ENCODE measurements around the gene CCR3.

- TF ChIP-seq, protein P1, sequence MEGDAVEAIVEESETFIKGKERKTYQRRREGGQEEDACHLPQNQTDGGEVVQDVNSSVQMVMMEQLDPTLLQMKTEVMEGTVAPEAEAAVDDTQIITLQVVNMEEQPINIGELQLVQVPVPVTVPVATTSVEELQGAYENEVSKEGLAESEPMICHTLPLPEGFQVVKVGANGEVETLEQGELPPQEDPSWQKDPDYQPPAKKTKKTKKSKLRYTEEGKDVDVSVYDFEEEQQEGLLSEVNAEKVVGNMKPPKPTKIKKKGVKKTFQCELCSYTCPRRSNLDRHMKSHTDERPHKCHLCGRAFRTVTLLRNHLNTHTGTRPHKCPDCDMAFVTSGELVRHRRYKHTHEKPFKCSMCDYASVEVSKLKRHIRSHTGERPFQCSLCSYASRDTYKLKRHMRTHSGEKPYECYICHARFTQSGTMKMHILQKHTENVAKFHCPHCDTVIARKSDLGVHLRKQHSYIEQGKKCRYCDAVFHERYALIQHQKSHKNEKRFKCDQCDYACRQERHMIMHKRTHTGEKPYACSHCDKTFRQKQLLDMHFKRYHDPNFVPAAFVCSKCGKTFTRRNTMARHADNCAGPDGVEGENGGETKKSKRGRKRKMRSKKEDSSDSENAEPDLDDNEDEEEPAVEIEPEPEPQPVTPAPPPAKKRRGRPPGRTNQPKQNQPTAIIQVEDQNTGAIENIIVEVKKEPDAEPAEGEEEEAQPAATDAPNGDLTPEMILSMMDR (IDR thresholded peaks at IDR 0.05; ENCODE audit: low read depth, low read length), result no peak
- TF ChIP-seq POLR2A (IDR thresholded peaks at IDR 0.05; ENCODE audit: extremely low read depth, insufficient read length) (no peak), MAX (IDR thresholded peaks at IDR 0.05; ENCODE audit: low read depth, low read length) (no peak), MYC (IDR thresholded peaks at IDR 0.05; ENCODE audit: low read depth, low read length) (no peak)
Observed at GRCh38 chr3:46209746-46210470, 32.4 kb upstream of the CCR3 start.
